Fibroblast of lung (primary cell): ENCODE data around the gene CYTIP.

Experiments
- EZH2 ChIP-seq: IDR thresholded peaks from 2 replicates; pipeline ENCODE4 v1.5.1; 2012; ENCODE audit warnings: low read length, control low read depth, mild to moderate bottlenecking; ENCODE audit errors: missing control alignments
- TF ChIP-seq, protein P1 (sequence below), 2 donors: IDR thresholded peaks in 1 of 2; conservative IDR thresholded peaks in 1 of 2; 1 replicate in 1 of 2; 2 replicates in 1 of 2; pipeline ENCODE4 v1.5.1; 2011 to 2012; ENCODE audit warnings: low read length in 2 of 2, control low read depth in 1 of 2, inconsistent platforms in 1 of 2, low read depth in 1 of 2, mild to moderate bottlenecking in 1 of 2

DNA sequence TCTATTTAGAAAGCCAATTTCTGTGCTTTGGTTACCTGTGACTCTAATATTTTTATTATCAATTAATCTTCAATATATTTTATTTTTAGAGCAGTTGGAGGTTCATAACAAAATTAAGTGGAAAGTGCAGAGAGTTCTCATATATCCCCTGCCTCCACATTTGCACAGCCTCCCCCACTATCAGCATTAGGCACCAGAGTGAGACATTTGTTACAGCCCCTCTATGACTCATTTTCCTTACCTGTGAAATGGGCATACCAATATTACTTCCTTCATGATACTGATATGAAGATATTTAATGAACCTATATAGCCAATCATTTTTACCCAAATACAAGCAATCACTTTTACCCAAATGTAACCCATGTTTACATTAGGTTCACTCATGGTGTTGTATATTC, 34.0 kb upstream of the CYTIP start:
- TF ChIP-seq, protein P1, sequence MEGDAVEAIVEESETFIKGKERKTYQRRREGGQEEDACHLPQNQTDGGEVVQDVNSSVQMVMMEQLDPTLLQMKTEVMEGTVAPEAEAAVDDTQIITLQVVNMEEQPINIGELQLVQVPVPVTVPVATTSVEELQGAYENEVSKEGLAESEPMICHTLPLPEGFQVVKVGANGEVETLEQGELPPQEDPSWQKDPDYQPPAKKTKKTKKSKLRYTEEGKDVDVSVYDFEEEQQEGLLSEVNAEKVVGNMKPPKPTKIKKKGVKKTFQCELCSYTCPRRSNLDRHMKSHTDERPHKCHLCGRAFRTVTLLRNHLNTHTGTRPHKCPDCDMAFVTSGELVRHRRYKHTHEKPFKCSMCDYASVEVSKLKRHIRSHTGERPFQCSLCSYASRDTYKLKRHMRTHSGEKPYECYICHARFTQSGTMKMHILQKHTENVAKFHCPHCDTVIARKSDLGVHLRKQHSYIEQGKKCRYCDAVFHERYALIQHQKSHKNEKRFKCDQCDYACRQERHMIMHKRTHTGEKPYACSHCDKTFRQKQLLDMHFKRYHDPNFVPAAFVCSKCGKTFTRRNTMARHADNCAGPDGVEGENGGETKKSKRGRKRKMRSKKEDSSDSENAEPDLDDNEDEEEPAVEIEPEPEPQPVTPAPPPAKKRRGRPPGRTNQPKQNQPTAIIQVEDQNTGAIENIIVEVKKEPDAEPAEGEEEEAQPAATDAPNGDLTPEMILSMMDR (conservative IDR thresholded peaks at IDR 0.05 in 1 of 2, IDR thresholded peaks at IDR 0.05 in 1 of 2; ENCODE audit: low read depth in 1 of 2, low read length in 2 of 2): no peak
- TF ChIP-seq EZH2: no peak
